AG04450 (cell line): ENCODE data around the gene MRM2. TPM values are rescaled to one million over a fixed set of nuclear protein-coding genes. Genes with fewer than 3 reads are reported as not detected.

Experiments used
- CTCF ChIA-PET: fragments of 300-600, 350-600 bp; formaldehyde crosslinking; extraction: SDS; loops from one replicate; lab custom pipeline; 2022; ENCODE audit warnings: antibody characterized with exemption, inconsistent platforms; lab: Charles Lee
- POLR2A ChIA-PET: fragments of 350-600 bp; formaldehyde crosslinking; extraction: SDS; loops from one replicate; lab custom pipeline; 2021; ENCODE audit warnings: antibody characterized with exemption, inconsistent platforms; lab: Yijun Ruan, JAX
- DNase-seq: peaks from one replicate; pipeline ENCODE4 v3.0.0-alpha.2; 2011; ENCODE audit warnings: low read depth, low spot score
- H3K27ac ChIP-seq: one replicate; pipeline ENCODE4 v1.5.1; 2012; ENCODE audit warnings: low read depth, low read length, control low read depth
- H3K27me3 ChIP-seq: one replicate; pipeline ENCODE4 v1.6.0; 2012; ENCODE audit warnings: low read length; ENCODE audit not compliant: control insufficient read depth, insufficient read depth
- H3K4me3 ChIP-seq: 2 replicates; pipeline ENCODE4 v1.5.1; 2011; ENCODE audit warnings: mild to moderate bottlenecking, low read depth, low read length, control low read depth
- H3K9me3 ChIP-seq: 2 replicates; pipeline ENCODE4 v1.5.1; 2012; ENCODE audit warnings: low read length; ENCODE audit not compliant: control insufficient read depth, insufficient read depth
- polyA minus RNA-seq: library from RNA; depleted of rRNA, polyadenylated mRNA; stranded (reverse); fragments of >200 nt; gene quantifications from 2 replicates; pipeline ENCODE4 v1.2.3, GENCODE V29; 2011; rRNA and poly(A)+ RNA removed
- polyA plus RNA-seq: library from polyadenylated mRNA; depleted of rRNA; stranded (reverse); fragments of >200 nt; gene quantifications from 2 replicates; pipeline ENCODE4 v1.2.3, GENCODE V29; 2011; rRNA removed
- TF ChIP-seq, protein P1 (sequence below): IDR thresholded peaks from 2 replicates; pipeline ENCODE4 v1.5.1; 2011; ENCODE audit warnings: low read depth, low read length, control low read depth, inconsistent platforms

The MRM2 gene
- 17.7 and 18.4 TPM in 2 replicates for polyA plus RNA-seq
- 8.6 and 13.1 TPM in 2 replicates for polyA minus RNA-seq

GRCh38 chr7:2241580-2242540 lies at the start of gene MRM2, which contains the start of gene NUDT1:
Gene MRM2, minus strand, starts transcription at chr7:2242205. Its CDS starts 36 bp downstream, at chr7:2242169.
Gene NUDT1, plus strand, starts transcription at chr7:2242226. Its CDS starts 2,349 bp downstream, at chr7:2244575.
- H3K27ac ChIP-seq = peak within 1 kb of the TSS; percentile 47
- TF ChIP-seq, protein P1, sequence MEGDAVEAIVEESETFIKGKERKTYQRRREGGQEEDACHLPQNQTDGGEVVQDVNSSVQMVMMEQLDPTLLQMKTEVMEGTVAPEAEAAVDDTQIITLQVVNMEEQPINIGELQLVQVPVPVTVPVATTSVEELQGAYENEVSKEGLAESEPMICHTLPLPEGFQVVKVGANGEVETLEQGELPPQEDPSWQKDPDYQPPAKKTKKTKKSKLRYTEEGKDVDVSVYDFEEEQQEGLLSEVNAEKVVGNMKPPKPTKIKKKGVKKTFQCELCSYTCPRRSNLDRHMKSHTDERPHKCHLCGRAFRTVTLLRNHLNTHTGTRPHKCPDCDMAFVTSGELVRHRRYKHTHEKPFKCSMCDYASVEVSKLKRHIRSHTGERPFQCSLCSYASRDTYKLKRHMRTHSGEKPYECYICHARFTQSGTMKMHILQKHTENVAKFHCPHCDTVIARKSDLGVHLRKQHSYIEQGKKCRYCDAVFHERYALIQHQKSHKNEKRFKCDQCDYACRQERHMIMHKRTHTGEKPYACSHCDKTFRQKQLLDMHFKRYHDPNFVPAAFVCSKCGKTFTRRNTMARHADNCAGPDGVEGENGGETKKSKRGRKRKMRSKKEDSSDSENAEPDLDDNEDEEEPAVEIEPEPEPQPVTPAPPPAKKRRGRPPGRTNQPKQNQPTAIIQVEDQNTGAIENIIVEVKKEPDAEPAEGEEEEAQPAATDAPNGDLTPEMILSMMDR = no peak
- H3K4me3 ChIP-seq = peak within 1 kb of the TSS; percentile 85
- no peaks in the 10 kb centered on the region for H3K27me3 ChIP-seq
- ChIA-PET POLR2A (interaction anchor here (0.7 to 1.8 kb wide), 3 partner anchors 9 to 131 kb away, joined by 3 to 5 read pairs (median 3); partner anchors contain the start of gene MAD1L1), CTCF (interaction anchor here (0.6 to 1.7 kb wide), 2 partner anchors 47 to 106 kb away, joined by 3 to 8 read pairs; no protein-coding TSS in a partner anchor)
- DNase-seq = peak; percentile 16
- no peaks in the 10 kb centered on the region; the same call in 1 of the 2 replicates for H3K9me3 ChIP-seq

- no peak for DNase-seq
- Histone ChIP-seq H3K27ac (no peak overlapping the region), H3K9me3 (no peaks in the 10 kb centered on the region), H3K27me3 (no peaks in the 10 kb centered on the region), H3K4me3 (no peak overlapping the region)
- TF ChIP-seq, protein P1 = no peak
- ChIA-PET POLR2A (no interaction called here), CTCF (no interaction called here)
Observed at GRCh38 chr7:2290877-2291276, 48.9 kb upstream of the MRM2 start.

DNA sequence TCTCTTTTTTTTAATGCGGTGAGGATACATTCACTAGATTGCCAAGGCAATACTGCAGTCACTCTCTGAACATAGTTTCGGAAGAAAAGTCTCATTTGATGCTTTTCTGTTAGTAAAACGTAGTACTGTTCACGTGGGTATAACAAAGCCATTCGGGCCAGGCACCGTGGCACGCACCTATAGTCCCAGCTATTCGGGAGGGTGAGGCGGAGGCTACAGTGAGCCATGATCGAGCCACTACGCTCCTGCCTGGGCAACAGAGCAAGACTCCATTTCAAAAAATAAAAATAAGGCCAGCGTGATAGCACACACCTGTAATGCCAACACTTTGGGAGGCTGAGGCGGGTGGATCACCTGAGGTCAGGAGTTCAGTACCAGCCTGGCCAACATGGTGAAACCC lies 47.6 kb upstream of the MRM2 start:
- H3K27me3 ChIP-seq = no peaks in the 10 kb centered on the region
- no peak overlapping the region for H3K4me3 ChIP-seq
- H3K9me3 ChIP-seq = no peaks in the 10 kb centered on the region
- ChIA-PET CTCF (no interaction called here), POLR2A (no interaction called here)
- H3K27ac ChIP-seq = no peak overlapping the region
- TF ChIP-seq, protein P1 = no peak
- DNase-seq = no peak

DNA sequence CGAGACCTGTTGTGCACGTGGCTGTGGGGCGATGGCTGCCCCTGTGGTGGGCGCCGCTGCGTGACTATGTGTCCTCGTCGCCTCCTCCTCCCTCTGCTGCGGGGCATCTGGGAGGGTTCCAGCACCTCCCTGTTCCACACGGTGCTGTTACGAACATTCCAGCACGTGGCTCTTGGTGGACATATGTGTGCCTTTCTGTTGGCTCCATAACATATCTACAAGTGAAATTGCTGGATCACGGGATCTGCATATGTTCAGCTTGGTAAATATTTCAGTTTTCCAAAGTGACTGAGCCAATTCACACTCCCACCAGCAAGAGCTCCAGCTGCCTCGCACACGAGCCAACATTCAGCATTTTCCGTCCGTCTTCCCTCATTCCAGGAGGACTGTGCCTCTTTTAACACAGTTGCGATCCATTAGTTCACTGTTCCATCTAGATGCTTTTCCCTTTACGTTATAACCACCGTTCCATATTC lies 47.1 kb upstream of the MRM2 start:
- H3K9me3 ChIP-seq = no peaks in the 10 kb centered on the region
- CTCF ChIA-PET = no interaction called here
- H3K27ac ChIP-seq = no peak overlapping the region
- TF ChIP-seq, protein P1 = no peak
- DNase-seq = no peak
- H3K4me3 ChIP-seq = no peak overlapping the region
- no peaks in the 10 kb centered on the region for H3K27me3 ChIP-seq
- POLR2A ChIA-PET = no interaction called here
